Stimulated activated CD8-positive, alpha-beta memory T cell treated with anti-CD3 and anti-CD28 coated beads, Interleukin-15, amount 100 ng/mL, for 1 hour (primary cell): Measurements from ENCODE around the gene PSMB5.

Experiments
- DNase-seq: peaks from one replicate; pipeline ENCODE4 v3.0.0-alpha.2; 2020; ENCODE audit warnings: low read depth

Gene PSMB5

GRCh38 chr14:22986508-22987054 is 48.1 kb downstream of the PSMB5 start:
- DNase-seq = peak; percentile 84

GRCh38 chr14:22985894-22986507 is 48.7 kb downstream of the PSMB5 start:
- DNase-seq = no peak

- DNase-seq = no peak
Observed at GRCh38 chr14:22984959-22985658, 49.6 kb downstream of the PSMB5 start.

- DNase-seq = peak; percentile 49
Observed at GRCh38 chr14:22982477-22983245, 52.0 kb downstream of the PSMB5 start, which contains the start of gene AJUBA. TSS of gene AJUBA (minus strand) at chr14:22982551. CDS start at chr14:22982266, 285 bp downstream.

- no peak for DNase-seq
Observed at GRCh38 chr14:22981876-22982476, 52.7 kb downstream of the PSMB5 start.

GRCh38 chr14:22981090-22981875 is 53.4 kb downstream of the PSMB5 start:
- no peak for DNase-seq

GRCh38 chr14:22980672-22981089 is 54.0 kb downstream of the PSMB5 start:
- no peak for DNase-seq

GRCh38 chr14:22979748-22980392 is 54.8 kb downstream of the PSMB5 start:
- DNase-seq = no peak

- DNase-seq = no peak
Observed at GRCh38 chr14:22978981-22979671, 55.6 kb downstream of the PSMB5 start.

- DNase-seq = no peak
Observed at GRCh38 chr14:22978487-22978837, 56.2 kb downstream of the PSMB5 start.

- no peak for DNase-seq
Observed at GRCh38 chr14:22977684-22978486, 56.8 kb downstream of the PSMB5 start.

GRCh38 chr14:22977434-22977683 is 57.3 kb downstream of the PSMB5 start:
- DNase-seq = no peak

GRCh38 chr14:22976620-22977433 is 57.9 kb downstream of the PSMB5 start:
- DNase-seq = no peak
